PC-9 (cell line): ENCODE data around the gene TAGLN2.

Experiments
- EZH2 ChIP-seq: fragments of 200-600 bp; sonication (generic); IDR thresholded peaks from 2 replicates; pipeline ENCODE4 v1.8.0; 2017; ENCODE audit warnings: antibody characterized with exemption, low read depth
- TF ChIP-seq, protein P1 (sequence below): fragments of 200-600 bp; sonication (generic); conservative IDR thresholded peaks from 2 replicates; pipeline ENCODE4 v1.6.1; 2017; ENCODE audit warnings: mixed run types, antibody characterized with exemption, mild to moderate bottlenecking, moderate library complexity

DNA sequence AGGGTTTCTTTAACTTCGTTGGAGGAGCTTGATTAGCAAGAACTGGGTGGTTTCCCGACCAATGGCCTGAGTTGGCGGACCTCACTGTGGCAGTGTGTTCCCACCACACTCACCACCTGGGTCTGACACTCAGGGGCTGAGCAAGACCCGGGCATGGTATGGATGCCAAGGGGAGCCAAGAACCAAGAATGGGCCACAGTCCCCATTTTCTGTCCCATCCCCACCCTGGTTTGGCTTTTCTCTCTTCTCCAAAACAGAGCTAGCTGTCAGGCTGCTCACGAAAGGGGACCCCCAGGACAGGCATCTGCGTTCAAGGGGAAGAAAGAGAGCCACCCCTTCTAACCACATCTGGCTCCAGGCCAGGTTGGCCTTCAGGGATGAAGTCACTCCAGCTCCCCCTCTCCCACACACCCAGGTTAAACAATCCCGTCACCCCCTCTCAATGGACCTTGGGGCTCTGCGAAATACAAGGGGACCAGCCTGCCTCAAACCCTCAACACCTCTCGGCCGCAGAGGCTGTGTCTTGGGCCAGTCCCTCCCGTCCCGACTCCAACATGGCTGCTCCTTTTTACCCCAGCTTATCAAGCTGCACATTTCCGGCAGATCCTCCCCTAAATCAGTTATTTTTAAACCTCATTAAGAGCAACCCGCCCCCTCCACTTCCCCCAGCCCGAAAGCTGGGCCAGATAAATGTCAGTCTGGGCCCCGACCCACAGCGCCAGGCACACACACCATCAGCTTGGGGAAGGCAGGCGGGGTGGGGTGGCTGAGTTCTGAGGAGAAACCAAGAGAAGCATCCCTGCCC lies 3.4 kb downstream of the TAGLN2 start:
- TF ChIP-seq, protein P1, sequence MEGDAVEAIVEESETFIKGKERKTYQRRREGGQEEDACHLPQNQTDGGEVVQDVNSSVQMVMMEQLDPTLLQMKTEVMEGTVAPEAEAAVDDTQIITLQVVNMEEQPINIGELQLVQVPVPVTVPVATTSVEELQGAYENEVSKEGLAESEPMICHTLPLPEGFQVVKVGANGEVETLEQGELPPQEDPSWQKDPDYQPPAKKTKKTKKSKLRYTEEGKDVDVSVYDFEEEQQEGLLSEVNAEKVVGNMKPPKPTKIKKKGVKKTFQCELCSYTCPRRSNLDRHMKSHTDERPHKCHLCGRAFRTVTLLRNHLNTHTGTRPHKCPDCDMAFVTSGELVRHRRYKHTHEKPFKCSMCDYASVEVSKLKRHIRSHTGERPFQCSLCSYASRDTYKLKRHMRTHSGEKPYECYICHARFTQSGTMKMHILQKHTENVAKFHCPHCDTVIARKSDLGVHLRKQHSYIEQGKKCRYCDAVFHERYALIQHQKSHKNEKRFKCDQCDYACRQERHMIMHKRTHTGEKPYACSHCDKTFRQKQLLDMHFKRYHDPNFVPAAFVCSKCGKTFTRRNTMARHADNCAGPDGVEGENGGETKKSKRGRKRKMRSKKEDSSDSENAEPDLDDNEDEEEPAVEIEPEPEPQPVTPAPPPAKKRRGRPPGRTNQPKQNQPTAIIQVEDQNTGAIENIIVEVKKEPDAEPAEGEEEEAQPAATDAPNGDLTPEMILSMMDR = no peak
- no peak for TF ChIP-seq EZH2
